GM04503 (cell line): ENCODE results near the gene RASSF4.
A peak's percentile ranks its signal among the peaks of the same experiment; 100 is the strongest.

ENCODE experiments used
- DNase-seq: peaks from one replicate; pipeline ENCODE4 v3.0.0-alpha.2; 2012; ENCODE audit warnings: low read depth

RASSF4 gene

GRCh38 chr10:44976352-44977198 is 17.0 kb downstream of the RASSF4 start:
- no peak for DNase-seq

GRCh38 chr10:44977287-44978212 is 17.9 kb downstream of the RASSF4 start:
- DNase-seq = no peak

GRCh38 chr10:44978213-44978569 is 18.6 kb downstream of the RASSF4 start:
- no peak for DNase-seq

- DNase-seq = no peak
Observed at GRCh38 chr10:44978570-44979280, 19.1 kb downstream of the RASSF4 start, which contains the start of gene DEPP1. TSS of gene DEPP1 (minus strand) at chr10:44978809. CDS start at chr10:44978030, 779 bp downstream.

GRCh38 chr10:44979281-44980191 is 19.9 kb downstream of the RASSF4 start:
- DNase-seq = no peak

- DNase-seq = no peak
Observed at GRCh38 chr10:44980309-44981171, 20.9 kb downstream of the RASSF4 start.

GRCh38 chr10:44981172-44982113 is 21.8 kb downstream of the RASSF4 start:
- DNase-seq = peak; percentile 69

GRCh38 chr10:44982114-44982460 is 22.5 kb downstream of the RASSF4 start:
- no peak for DNase-seq

- DNase-seq = no peak
Observed at GRCh38 chr10:44982496-44982895, 22.9 kb downstream of the RASSF4 start.

- DNase-seq = no peak
Observed at GRCh38 chr10:44983066-44983894, 23.7 kb downstream of the RASSF4 start.

- DNase-seq = no peak
Observed at GRCh38 chr10:44983895-44984278, 24.3 kb downstream of the RASSF4 start.

GRCh38 chr10:44984671-44985101 is 25.1 kb downstream of the RASSF4 start:
- DNase-seq = no peak

- DNase-seq = no peak
Observed at GRCh38 chr10:44985175-44985681, 25.6 kb downstream of the RASSF4 start.

- DNase-seq = no peak
Observed at GRCh38 chr10:44986179-44986578, 26.6 kb downstream of the RASSF4 start.

GRCh38 chr10:44986670-44987069 is 27.1 kb downstream of the RASSF4 start:
- no peak for DNase-seq

- DNase-seq = no peak
Observed at GRCh38 chr10:44988957-44989585, 29.5 kb downstream of the RASSF4 start.

- DNase-seq = no peak
Observed at GRCh38 chr10:44989597-44990301, 30.1 kb downstream of the RASSF4 start.
